HUES48 (cell line): ENCODE results near the gene FIP1L1.
A peak's percentile ranks its signal among the peaks of the same experiment; 100 is the strongest.

Source experiments
- H3K27ac ChIP-seq: one replicate; pipeline ENCODE4 v1.7.0; 2013; ENCODE audit warnings: low read depth, low read length, inconsistent platforms
- H3K27me3 ChIP-seq: 2 replicates; pipeline ENCODE4 v1.6.1; 2013; ENCODE audit warnings: mild to moderate bottlenecking, low read length; ENCODE audit not compliant: control insufficient read depth, insufficient read depth
- H3K36me3 ChIP-seq: 2 replicates; pipeline ENCODE4 v1.6.1; 2013; ENCODE audit warnings: low read length; ENCODE audit not compliant: control insufficient read depth, insufficient read depth
- H3K4me1 ChIP-seq: 2 replicates; pipeline ENCODE4 v1.6.1; 2013; ENCODE audit warnings: mild to moderate bottlenecking, low read length; ENCODE audit not compliant: control insufficient read depth, insufficient read depth
- H3K4me3 ChIP-seq: 2 replicates; pipeline ENCODE4 v1.5.1; 2013; ENCODE audit warnings: mild to moderate bottlenecking, low read depth, low read length
- H3K9ac ChIP-seq: 2 replicates; pipeline ENCODE4 v1.6.1; 2013; ENCODE audit warnings: mild to moderate bottlenecking, low read depth, low read length, moderate library complexity
- H3K9me3 ChIP-seq: 2 replicates; pipeline ENCODE4 v1.6.1; 2013; ENCODE audit warnings: low read length; ENCODE audit not compliant: control insufficient read depth, insufficient read depth

The FIP1L1 gene

GRCh38 chr4:53362093-53362492, 15.3 kb upstream of the FIP1L1 start:
- Histone ChIP-seq H3K27me3 (peaks cover 5% of the 10 kb centered on the region; the same call in 1 of the 2 replicates), H3K27ac (no peak overlapping the region), H3K9me3 (no peaks in the 10 kb centered on the region), H3K36me3 (no peaks in the 10 kb centered on the region), H3K4me3 (no peak overlapping the region), H3K9ac (no peak overlapping the region), H3K4me1 (peaks cover 10% of the 10 kb centered on the region; the same call in 1 of the 2 replicates)

- no peak overlapping the region for H3K27ac ChIP-seq
- H3K9me3 ChIP-seq = no peaks in the 10 kb centered on the region
- H3K9ac ChIP-seq = no peak overlapping the region
- H3K4me1 ChIP-seq = peaks cover 10% of the 10 kb centered on the region; the same call in 1 of the 2 replicates
- H3K36me3 ChIP-seq = no peaks in the 10 kb centered on the region
- peaks cover 26% of the 10 kb centered on the region for H3K27me3 ChIP-seq
- peak overlapping the region; percentile 86 for H3K4me3 ChIP-seq
Measured at GRCh38 chr4:53364624-53365023, 12.8 kb upstream of the FIP1L1 start.

GRCh38 chr4:53365121-53365485, 12.3 kb upstream of the FIP1L1 start:
- H3K27ac ChIP-seq = no peak overlapping the region
- H3K4me1 ChIP-seq = peaks cover 10% of the 10 kb centered on the region; the same call in 1 of the 2 replicates
- peak overlapping the region; percentile 7; the same call in 1 of the 2 replicates for H3K9ac ChIP-seq

GRCh38 chr4:53365486-53366300, 11.7 kb upstream of the FIP1L1 start, which contains the start of gene SCFD2:
SCFD2 (minus strand) TSS chr4:53366061.
- Histone ChIP-seq H3K9me3 (no peaks in the 10 kb centered on the region), H3K27ac (no peak within 1 kb of the TSS), H3K36me3 (no peaks in the 10 kb centered on the region), H3K27me3 (peaks cover 31% of the 10 kb centered on the region), H3K4me3 (peak within 1 kb of the TSS; percentile 86), H3K9ac (peak within 1 kb of the TSS; percentile 13; the same call in 1 of the 2 replicates), H3K4me1 (peaks cover 10% of the 10 kb centered on the region; the same call in 1 of the 2 replicates)

More at GRCh38 chr4:53365121-53365485, 12.3 kb upstream of the FIP1L1 start:
- Histone ChIP-seq H3K27me3 (peaks cover 30% of the 10 kb centered on the region), H3K36me3 (no peaks in the 10 kb centered on the region), H3K4me3 (peak overlapping the region; percentile 86), H3K9me3 (no peaks in the 10 kb centered on the region)

- Histone ChIP-seq H3K36me3 (no peaks in the 10 kb centered on the region), H3K4me1 (peaks cover 7% of the 10 kb centered on the region; the same call in 1 of the 2 replicates), H3K9me3 (no peaks in the 10 kb centered on the region), H3K4me3 (peak overlapping the region; percentile 86), H3K27me3 (peaks cover 31% of the 10 kb centered on the region), H3K9ac (no peak overlapping the region), H3K27ac (no peak overlapping the region)
Measured at GRCh38 chr4:53366301-53366716, 11.1 kb upstream of the FIP1L1 start.

GRCh38 chr4:53367721-53368120, 9.7 kb upstream of the FIP1L1 start:
- Histone ChIP-seq H3K9me3 (no peaks in the 10 kb centered on the region), H3K4me3 (no peak overlapping the region), H3K36me3 (no peaks in the 10 kb centered on the region), H3K27me3 (peaks cover 31% of the 10 kb centered on the region), H3K9ac (no peak overlapping the region), H3K4me1 (peaks cover 7% of the 10 kb centered on the region; the same call in 1 of the 2 replicates), H3K27ac (no peak overlapping the region)

GRCh38 chr4:53371049-53371448, 6.4 kb upstream of the FIP1L1 start:
- H3K36me3 ChIP-seq = no peaks in the 10 kb centered on the region
- H3K27me3 ChIP-seq = peaks cover 31% of the 10 kb centered on the region
- 0 out of 2 replicates have a peak, but pooled peaks cover 3% of the 10 kb centered on the region for H3K4me1 ChIP-seq
- H3K27ac ChIP-seq = no peak overlapping the region
- H3K4me3 ChIP-seq = no peak overlapping the region
- no peak overlapping the region for H3K9ac ChIP-seq
- H3K9me3 ChIP-seq = no peaks in the 10 kb centered on the region

GRCh38 chr4:53371843-53372521, 5.5 kb upstream of the FIP1L1 start:
- no peak overlapping the region for H3K4me3 ChIP-seq
- H3K36me3 ChIP-seq = no peaks in the 10 kb centered on the region
- no peak overlapping the region for H3K9ac ChIP-seq
- peaks cover 2% of the 10 kb centered on the region; the same call in 1 of the 2 replicates for H3K4me1 ChIP-seq
- no peak overlapping the region for H3K27ac ChIP-seq
- H3K27me3 ChIP-seq = peaks cover 27% of the 10 kb centered on the region
- no peaks in the 10 kb centered on the region for H3K9me3 ChIP-seq

GRCh38 chr4:53374777-53375258, 2.6 kb upstream of the FIP1L1 start:
- Histone ChIP-seq H3K9ac (no peak overlapping the region), H3K4me1 (peaks cover 12% of the 10 kb centered on the region; the same call in 1 of the 2 replicates), H3K36me3 (peaks cover 6% of the 10 kb centered on the region), H3K27me3 (0 out of 2 replicates have a peak, but pooled peaks cover 4% of the 10 kb centered on the region), H3K9me3 (no peaks in the 10 kb centered on the region), H3K4me3 (no peak overlapping the region), H3K27ac (no peak overlapping the region)

GRCh38 chr4:53376900-53377299, 541 bp upstream of the FIP1L1 start:
- Histone ChIP-seq H3K36me3 (peaks cover 18% of the 10 kb centered on the region), H3K9ac (no peak overlapping the region), H3K27me3 (no peaks in the 10 kb centered on the region), H3K4me1 (peaks cover 16% of the 10 kb centered on the region; the same call in 1 of the 2 replicates), H3K4me3 (peak overlapping the region; percentile 98), H3K9me3 (no peaks in the 10 kb centered on the region), H3K27ac (no peak overlapping the region)

GRCh38 chr4:53378171-53378482, 686 bp downstream of the FIP1L1 start:
- Histone ChIP-seq H3K4me1 (peaks cover 16% of the 10 kb centered on the region; the same call in 1 of the 2 replicates), H3K27ac (no peak overlapping the region), H3K36me3 (peaks cover 31% of the 10 kb centered on the region)

More at GRCh38 chr4:53378171-53378482, 686 bp downstream of the FIP1L1 start:
- peak overlapping the region; percentile 94 for H3K9ac ChIP-seq
- H3K9me3 ChIP-seq = no peaks in the 10 kb centered on the region
- no peaks in the 10 kb centered on the region for H3K27me3 ChIP-seq
- H3K4me3 ChIP-seq = peak overlapping the region; percentile 98
